ENCODE results near the gene ARHGEF40. TPM values are rescaled to one million over a fixed set of nuclear protein-coding genes. Genes with fewer than 3 reads are reported as not detected.
A peak's percentile ranks its signal among the peaks of the same experiment; 100 is the strongest.

The ARHGEF40 gene
- total RNA-seq, 3 donors from 2014 or later (not counting 1 experiment from before 2014, with no cell fraction given) = 4.4 to 6.9 (median 6.0) TPM

DNA sequence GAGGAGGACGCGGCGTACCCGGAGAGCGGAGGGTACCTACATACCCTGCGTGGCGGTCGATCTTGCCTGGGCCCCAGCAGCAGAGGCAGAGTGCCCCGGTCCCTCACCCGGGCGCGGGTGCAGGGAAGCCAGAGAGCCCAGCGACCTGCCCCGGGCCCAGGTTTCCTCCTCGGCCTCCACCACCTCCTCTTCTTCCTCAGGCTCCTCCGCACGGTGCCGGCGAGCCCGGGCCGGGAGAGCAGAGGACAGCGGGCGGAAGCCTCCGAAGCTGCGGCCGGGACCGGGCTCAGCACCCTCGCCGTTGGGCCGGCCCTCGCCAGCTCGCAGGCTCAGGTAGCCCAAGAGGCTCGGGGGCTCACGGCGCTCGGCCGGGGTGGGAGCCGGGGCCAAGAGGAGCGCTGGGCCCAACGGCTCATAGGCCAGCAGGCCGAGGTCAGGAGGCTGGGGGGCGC lies 21.7 kb downstream of the ARHGEF40 start:
- Histone ChIP-seq H3K27me3 (ENCODE audit: control insufficient read depth, insufficient read depth, low read length) (no peaks in the 10 kb centered on the region), H3K4me1 (ENCODE audit: control insufficient read depth, insufficient read depth, low read length) (peaks cover 21% of the 10 kb centered on the region), H3K36me3 (ENCODE audit: control insufficient read depth, insufficient read depth, low read length) (no peaks in the 10 kb centered on the region), H3K4me3 (ENCODE audit: low read length) (no peak overlapping the region), H3K27ac (ENCODE audit: low read length) (no peak overlapping the region), H3K9me3 (ENCODE audit: control insufficient read depth, insufficient read depth, low read length) (no peaks in the 10 kb centered on the region)
- H3K9me3 Mint-ChIP-seq = no peaks in the 10 kb centered on the region
- peak overlapping the region in 1 of 2 donors; percentile 66 for H3K27ac Mint-ChIP-seq
- intact Hi-C loops (cut with micrococcal nuclease) = loop anchor here (1.0 kb wide), 3 partner anchors 15 to 78 kb away; no protein-coding TSS in a partner anchor
- no peaks in the 10 kb centered on the region for H3K27me3 Mint-ChIP-seq (ENCODE audit: low read depth in 2 of 2)
- DNase-seq (no peak), ATAC-seq (no peak)
- H3K4me1 Mint-ChIP-seq = peaks cover 17 to 19% of the 10 kb centered on the region in 2 donors
- WGBS (ENCODE audit: insufficient coverage) = 96% methylated on average over 42 of the region's 42 CpGs
- H3K4me3 Mint-ChIP-seq = no peak overlapping the region
- H3K36me3 Mint-ChIP-seq = no peaks in the 10 kb centered on the region
- TF ChIP-seq, protein P1, sequence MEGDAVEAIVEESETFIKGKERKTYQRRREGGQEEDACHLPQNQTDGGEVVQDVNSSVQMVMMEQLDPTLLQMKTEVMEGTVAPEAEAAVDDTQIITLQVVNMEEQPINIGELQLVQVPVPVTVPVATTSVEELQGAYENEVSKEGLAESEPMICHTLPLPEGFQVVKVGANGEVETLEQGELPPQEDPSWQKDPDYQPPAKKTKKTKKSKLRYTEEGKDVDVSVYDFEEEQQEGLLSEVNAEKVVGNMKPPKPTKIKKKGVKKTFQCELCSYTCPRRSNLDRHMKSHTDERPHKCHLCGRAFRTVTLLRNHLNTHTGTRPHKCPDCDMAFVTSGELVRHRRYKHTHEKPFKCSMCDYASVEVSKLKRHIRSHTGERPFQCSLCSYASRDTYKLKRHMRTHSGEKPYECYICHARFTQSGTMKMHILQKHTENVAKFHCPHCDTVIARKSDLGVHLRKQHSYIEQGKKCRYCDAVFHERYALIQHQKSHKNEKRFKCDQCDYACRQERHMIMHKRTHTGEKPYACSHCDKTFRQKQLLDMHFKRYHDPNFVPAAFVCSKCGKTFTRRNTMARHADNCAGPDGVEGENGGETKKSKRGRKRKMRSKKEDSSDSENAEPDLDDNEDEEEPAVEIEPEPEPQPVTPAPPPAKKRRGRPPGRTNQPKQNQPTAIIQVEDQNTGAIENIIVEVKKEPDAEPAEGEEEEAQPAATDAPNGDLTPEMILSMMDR (IDR thresholded peaks at IDR 0.05) = no peak

DNA sequence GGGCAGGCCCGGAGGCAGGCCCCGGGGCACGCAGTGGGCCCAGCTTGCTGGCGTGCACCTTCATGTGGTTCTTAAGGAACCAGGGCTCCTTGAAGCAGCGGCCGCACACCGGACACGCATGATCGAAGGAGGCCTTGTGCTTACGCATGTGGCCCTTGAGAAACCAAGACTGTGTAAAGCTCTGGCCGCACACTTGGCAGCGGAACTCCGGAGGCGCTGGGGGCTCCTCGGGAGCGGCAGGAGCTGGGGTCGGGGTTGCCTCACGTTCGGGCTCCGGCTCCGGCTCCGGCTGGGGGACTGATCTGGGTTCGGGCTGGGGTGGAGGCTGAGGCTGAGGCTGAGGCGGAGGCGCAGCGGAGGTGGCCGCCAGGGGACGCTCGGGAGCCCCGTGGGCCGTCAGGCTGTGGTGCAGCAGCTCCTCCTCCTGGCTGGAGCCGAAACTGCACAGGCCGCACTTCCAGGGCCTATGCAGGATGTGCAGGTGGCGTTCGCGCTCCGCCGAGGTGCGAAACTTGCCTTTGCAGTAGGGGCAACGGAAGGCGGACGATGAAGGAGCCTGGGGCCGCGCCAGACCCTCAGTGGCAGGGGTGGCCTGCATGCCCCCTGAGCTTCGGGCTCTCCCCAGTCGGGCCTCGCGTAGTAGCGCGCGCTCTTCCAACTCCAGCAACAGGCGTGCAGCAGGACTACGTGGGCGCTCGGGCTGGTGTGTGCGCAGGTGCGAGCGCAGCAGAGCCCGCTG lies 22.3 kb downstream of the ARHGEF40 start:
- peaks cover 18% of the 10 kb centered on the region for H3K4me1 ChIP-seq (ENCODE audit: control insufficient read depth, insufficient read depth, low read length)
- no peaks in the 10 kb centered on the region for H3K36me3 ChIP-seq (ENCODE audit: control insufficient read depth, insufficient read depth, low read length)
- intact Hi-C loops (cut with micrococcal nuclease) = loop anchor here (1.0 kb wide), 3 partner anchors 15 to 78 kb away; no protein-coding TSS in a partner anchor
- Mint-ChIP-seq H3K27me3 (ENCODE audit: low read depth in 2 of 2) (no peaks in the 10 kb centered on the region), H3K9me3 (no peaks in the 10 kb centered on the region), H3K27ac (peak overlapping the region; percentile 41 to 68), H3K4me3 (no peak overlapping the region), H3K36me3 (no peaks in the 10 kb centered on the region), H3K4me1 (peaks cover 13 to 14% of the 10 kb centered on the region in 2 donors)
- no peaks in the 10 kb centered on the region for H3K27me3 ChIP-seq (ENCODE audit: control insufficient read depth, insufficient read depth, low read length)
- DNase-seq (peak; percentile 94 to 97), ATAC-seq (peak; percentile 91 to 98 (median 94))
- no peak overlapping the region for H3K4me3 ChIP-seq (ENCODE audit: low read length)
- TF ChIP-seq, protein P1 (IDR thresholded peaks at IDR 0.05) = peak; percentile 100
- 49% methylated on average over 59 of the region's 59 CpGs for WGBS (ENCODE audit: insufficient coverage)
- no peak overlapping the region for H3K27ac ChIP-seq (ENCODE audit: low read length)
- H3K9me3 ChIP-seq (ENCODE audit: control insufficient read depth, insufficient read depth, low read length) = no peaks in the 10 kb centered on the region

DNA sequence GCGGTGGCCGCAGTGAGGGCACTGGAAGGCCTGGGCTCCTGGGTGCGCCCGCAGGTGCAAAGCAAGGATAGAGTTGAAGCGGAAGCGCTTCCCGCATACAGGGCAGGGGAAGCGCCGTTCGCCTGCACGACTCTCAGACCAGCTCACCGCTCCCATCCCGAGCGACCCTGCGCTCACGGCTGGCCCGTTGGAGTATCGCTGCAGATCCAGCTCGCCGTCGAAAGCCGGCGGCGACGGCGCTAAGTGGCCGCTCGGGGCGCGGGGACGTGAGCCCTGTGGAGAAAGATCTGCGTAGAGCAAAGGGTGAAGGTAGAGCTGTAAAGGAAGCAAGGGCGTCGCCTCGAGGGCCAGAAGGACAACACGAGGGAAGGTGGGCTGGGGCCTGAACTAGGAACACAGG lies 22.9 kb downstream of the ARHGEF40 start:
- peaks cover 8% of the 10 kb centered on the region in 2 donors for H3K4me1 Mint-ChIP-seq
- no peaks in the 10 kb centered on the region for H3K36me3 Mint-ChIP-seq
- Histone ChIP-seq H3K36me3 (ENCODE audit: control insufficient read depth, insufficient read depth, low read length) (no peaks in the 10 kb centered on the region), H3K4me1 (ENCODE audit: control insufficient read depth, insufficient read depth, low read length) (peaks cover 16% of the 10 kb centered on the region), H3K9me3 (ENCODE audit: control insufficient read depth, insufficient read depth, low read length) (no peaks in the 10 kb centered on the region), H3K27ac (ENCODE audit: low read length) (no peak overlapping the region), H3K27me3 (ENCODE audit: control insufficient read depth, insufficient read depth, low read length) (no peaks in the 10 kb centered on the region), H3K4me3 (ENCODE audit: low read length) (no peak overlapping the region)
- 91% methylated on average over 36 of the region's 36 CpGs for WGBS (ENCODE audit: insufficient coverage)
- H3K4me3 Mint-ChIP-seq = no peak overlapping the region
- DNase-seq (no peak), ATAC-seq (no peak)
- no peaks in the 10 kb centered on the region for H3K9me3 Mint-ChIP-seq
- no peaks in the 10 kb centered on the region for H3K27me3 Mint-ChIP-seq (ENCODE audit: low read depth in 2 of 2)
- intact Hi-C loops (cut with micrococcal nuclease) = no loop called here
- H3K27ac Mint-ChIP-seq = peak overlapping the region; percentile 41 to 68
- TF ChIP-seq, protein P1 (IDR thresholded peaks at IDR 0.05) = no peak
